OCI-LY7 (cell line): Measurements from ENCODE around the gene TAS2R40. TPM values are rescaled to one million over a fixed set of nuclear protein-coding genes. Genes with fewer than 3 reads are reported as not detected.

Experiments used
- BruUV-seq: library from RNA; stranded (reverse); fragments of 400-500 nt; replicated peaks from 2 replicates; lab custom pipeline; 2021; lab: Mats Ljungman, UMichigan
- CTCF ChIA-PET: fragments of 300-600 bp; sonication (Branson Sonifier 250); formaldehyde crosslinking; loops from one replicate; lab custom pipeline; 2022; ENCODE audit warnings: antibody characterized with exemption; ENCODE audit not compliant: unreplicated experiment; lab: Charles Lee
- POLR2A ChIA-PET: fragments of 300-600 bp; sonication (Branson Sonifier 250); formaldehyde crosslinking; loops from one replicate; lab custom pipeline; 2022; ENCODE audit warnings: antibody characterized with exemption; lab: Charles Lee
- DNase-seq: peaks from one replicate; pipeline ENCODE4 v3.0.0-alpha.2; 2015; ENCODE audit warnings: low spot score
- H2AFZ ChIP-seq: fragments of 200-600 bp; sonication (generic), shearing (Covaris generic); 2 replicates; pipeline ENCODE4 v1.6.1; 2014; ENCODE audit warnings: mild to moderate bottlenecking, antibody characterized with exemption, low read length, moderate library complexity
- H3K27ac ChIP-seq: fragments of 200-600 bp; sonication (generic); 2 replicates; pipeline ENCODE4 v1.5.1; 2014; ENCODE audit warnings: mixed run types, low read depth, mild to moderate bottlenecking, moderate library complexity, low read length, inconsistent platforms; ENCODE audit not compliant: poor library complexity, severe bottlenecking
- H3K36me3 ChIP-seq: fragments of 200-600 bp; sonication (generic); 2 replicates; pipeline ENCODE4 v1.6.1; 2014; ENCODE audit warnings: mild to moderate bottlenecking, antibody characterized with exemption, low read length, moderate library complexity, mixed read lengths; ENCODE audit not compliant: insufficient read depth
- H3K4me1 ChIP-seq: fragments of 200-600 bp; sonication (generic); 2 replicates; pipeline ENCODE4 v1.5.1; 2014; ENCODE audit warnings: mild to moderate bottlenecking, low read length; ENCODE audit not compliant: insufficient read depth, poor library complexity, severe bottlenecking
- H3K4me2 ChIP-seq: fragments of 200-600 bp; sonication (generic); 2 replicates; pipeline ENCODE4 v1.6.1; 2014; ENCODE audit warnings: mild to moderate bottlenecking, low read length
- H3K4me3 ChIP-seq: fragments of 200-600 bp; sonication (generic); 2 replicates; pipeline ENCODE4 v1.5.1; 2014; ENCODE audit warnings: mild to moderate bottlenecking, low read depth, low read length; ENCODE audit not compliant: poor library complexity, severe bottlenecking
- H3K79me2 ChIP-seq: fragments of 200-600 bp; sonication (generic); 2 replicates; pipeline ENCODE4 v1.6.1; 2016; ENCODE audit warnings: low read depth, mild to moderate bottlenecking, low read length, moderate library complexity, mixed read lengths; ENCODE audit not compliant: insufficient read depth
- H3K9me2 ChIP-seq: fragments of 200-600 bp; sonication (generic); 2 replicates; pipeline ENCODE4 v1.6.1; 2016; ENCODE audit warnings: mild to moderate bottlenecking, low read length, mixed read lengths; ENCODE audit not compliant: insufficient read depth
- H3K9me3 ChIP-seq: fragments of 200-600 bp; sonication (generic); 2 replicates; pipeline ENCODE4 v1.6.1; 2014; ENCODE audit warnings: mild to moderate bottlenecking, mixed run types, low read length, mixed read lengths
- H4K20me1 ChIP-seq: fragments of 200-600 bp; sonication (generic); 2 replicates; pipeline ENCODE4 v1.6.1; 2014; ENCODE audit warnings: mild to moderate bottlenecking, antibody characterized with exemption, low read length, moderate library complexity, mixed read lengths; ENCODE audit not compliant: insufficient read depth
- EZH2phosphoT487 ChIP-seq: fragments of 200-600 bp; sonication (generic); IDR thresholded peaks from 2 replicates; pipeline ENCODE4 v1.6.1; 2018; ENCODE audit warnings: low read depth, borderline replicate concordance, mild to moderate bottlenecking, mixed run types, antibody characterized with exemption, low read length, moderate library complexity, mixed read lengths
- intact Hi-C: fragments of 100-400 bp; cut with micrococcal nuclease; formaldehyde crosslinking; loops from one replicate; pipeline ENCODE4 v1.10.0; 2022; ENCODE audit not compliant: unreplicated experiment
- total RNA-seq, 2 experiments: library from RNA; depleted of rRNA in 1 of 2; stranded (reverse); fragments of >200 nt in 1 of 2; shearing (Covaris generic) in 1 of 2; gene quantifications; 2 replicates each; pipeline ENCODE4 v1.2.3, GENCODE V29; 2014 to 2022
- TF ChIP-seq, protein P1 (sequence below): fragments of 200-600 bp; sonication (generic); conservative IDR thresholded peaks from 2 replicates; pipeline ENCODE4 v1.5.1; 2014; ENCODE audit warnings: mild to moderate bottlenecking, antibody characterized with exemption, low read length, moderate library complexity, mixed read lengths

The TAS2R40 gene
- total RNA-seq, 2 experiments from 2014 or later: not detected

DNA sequence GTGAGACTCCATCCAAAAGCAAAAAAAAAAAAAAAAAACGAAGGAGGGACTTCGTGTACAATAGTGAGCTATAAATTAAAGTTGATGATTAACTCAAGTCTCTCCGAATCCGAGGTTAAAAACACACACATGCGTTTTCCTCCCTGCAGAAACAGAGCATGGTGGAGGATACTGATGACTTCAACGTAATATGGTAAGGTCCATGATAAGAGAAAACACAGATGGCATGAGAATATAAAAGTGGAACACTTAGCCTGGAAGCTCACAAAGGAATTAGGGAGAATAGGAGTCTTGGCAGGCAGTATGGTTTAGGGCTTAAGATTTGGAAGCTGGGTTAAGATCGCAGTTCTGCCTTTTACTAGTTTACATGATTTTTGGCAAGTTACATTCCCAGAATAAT, 21.3 kb downstream of the TAS2R40 start:
- no peak for DNase-seq
- no TSS peak for BruUV-seq

GRCh38 chr7:143243614-143244013, 21.8 kb downstream of the TAS2R40 start:
- Histone ChIP-seq H3K27ac (no peak overlapping the region), H3K79me2 (no peaks in the 10 kb centered on the region), H3K9me3 (no peaks in the 10 kb centered on the region), H4K20me1 (no peaks in the 10 kb centered on the region), H3K4me2 (no peak overlapping the region), H3K36me3 (no peaks in the 10 kb centered on the region), H2AFZ (no peak overlapping the region), H3K9me2 (no peaks in the 10 kb centered on the region), H3K4me1 (no peaks in the 10 kb centered on the region), H3K4me3 (no peak overlapping the region)
- DNase-seq: no peak
- POLR2A ChIA-PET: interaction anchor here (0.7 kb wide), 1 partner anchor 73 kb away, joined by 3 read pairs; no protein-coding TSS in a partner anchor
- intact Hi-C loops: no loop called here
- no TSS peak for BruUV-seq
- TF ChIP-seq, protein P1, sequence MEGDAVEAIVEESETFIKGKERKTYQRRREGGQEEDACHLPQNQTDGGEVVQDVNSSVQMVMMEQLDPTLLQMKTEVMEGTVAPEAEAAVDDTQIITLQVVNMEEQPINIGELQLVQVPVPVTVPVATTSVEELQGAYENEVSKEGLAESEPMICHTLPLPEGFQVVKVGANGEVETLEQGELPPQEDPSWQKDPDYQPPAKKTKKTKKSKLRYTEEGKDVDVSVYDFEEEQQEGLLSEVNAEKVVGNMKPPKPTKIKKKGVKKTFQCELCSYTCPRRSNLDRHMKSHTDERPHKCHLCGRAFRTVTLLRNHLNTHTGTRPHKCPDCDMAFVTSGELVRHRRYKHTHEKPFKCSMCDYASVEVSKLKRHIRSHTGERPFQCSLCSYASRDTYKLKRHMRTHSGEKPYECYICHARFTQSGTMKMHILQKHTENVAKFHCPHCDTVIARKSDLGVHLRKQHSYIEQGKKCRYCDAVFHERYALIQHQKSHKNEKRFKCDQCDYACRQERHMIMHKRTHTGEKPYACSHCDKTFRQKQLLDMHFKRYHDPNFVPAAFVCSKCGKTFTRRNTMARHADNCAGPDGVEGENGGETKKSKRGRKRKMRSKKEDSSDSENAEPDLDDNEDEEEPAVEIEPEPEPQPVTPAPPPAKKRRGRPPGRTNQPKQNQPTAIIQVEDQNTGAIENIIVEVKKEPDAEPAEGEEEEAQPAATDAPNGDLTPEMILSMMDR: no peak
- TF ChIP-seq EZH2phosphoT487: no peak
- CTCF ChIA-PET: no interaction called here

More for the DNA sequence above, 21.3 kb downstream of the TAS2R40 start:
- no peak for TF ChIP-seq EZH2phosphoT487
- ChIA-PET POLR2A (interaction anchor here (0.6 to 0.7 kb wide), 3 partner anchors 74 to 638 kb away, joined by 3 read pairs; no protein-coding TSS in a partner anchor), CTCF (no interaction called here)
- Histone ChIP-seq H3K9me2 (no peaks in the 10 kb centered on the region), H3K4me2 (no peak overlapping the region), H3K9me3 (no peaks in the 10 kb centered on the region), H3K79me2 (no peaks in the 10 kb centered on the region), H3K4me1 (no peaks in the 10 kb centered on the region), H3K27ac (no peak overlapping the region), H4K20me1 (no peaks in the 10 kb centered on the region), H3K36me3 (no peaks in the 10 kb centered on the region), H2AFZ (no peak overlapping the region), H3K4me3 (no peak overlapping the region)
- intact Hi-C loops: no loop called here

DNA sequence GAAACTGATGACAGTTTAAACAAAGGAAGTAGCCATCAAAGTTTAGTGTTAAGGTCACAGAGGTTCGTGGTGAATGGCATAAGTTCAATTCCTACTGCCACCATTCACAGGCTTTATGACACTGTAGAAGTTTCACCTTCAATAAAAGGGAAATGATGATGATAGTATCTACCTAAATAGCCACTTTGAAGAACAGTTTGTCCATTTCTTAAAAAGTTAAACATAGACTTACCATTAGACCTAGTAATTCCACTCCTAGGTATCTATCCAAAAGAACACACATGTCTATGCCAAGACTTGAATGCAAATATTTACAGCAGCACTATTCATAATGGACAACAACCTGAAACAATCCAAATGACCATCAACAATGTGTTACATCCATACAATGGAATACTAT, 22.5 kb downstream of the TAS2R40 start:
- Histone ChIP-seq H4K20me1 (no peaks in the 10 kb centered on the region), H3K4me1 (no peaks in the 10 kb centered on the region), H3K36me3 (no peaks in the 10 kb centered on the region), H3K9me2 (no peaks in the 10 kb centered on the region), H2AFZ (no peak overlapping the region), H3K4me2 (no peak overlapping the region), H3K79me2 (no peaks in the 10 kb centered on the region), H3K9me3 (no peaks in the 10 kb centered on the region), H3K4me3 (no peak overlapping the region), H3K27ac (no peak overlapping the region)
- intact Hi-C loops: no loop called here
- CTCF ChIA-PET: no interaction called here
- TF ChIP-seq EZH2phosphoT487: no peak
- TF ChIP-seq, protein P1: no peak
- DNase-seq: no peak
- POLR2A ChIA-PET: interaction anchor here (1.0 kb wide), 1 partner anchor 19 kb away, joined by 3 read pairs; the partner anchor contains the start of gene GSTK1
- no TSS peak for BruUV-seq
